ENCODE data around the gene ARL15. TPM values are rescaled to one million over a fixed set of nuclear protein-coding genes. Genes with fewer than 3 reads are reported as not detected.

Gene ARL15
- total and polyA plus RNA-seq, 4 donors, result 5.7 to 66.2 (median 14.9) TPM

- H3K36me3 ChIP-seq (ENCODE audit: control insufficient read depth in 4 of 4, insufficient read depth in 4 of 4, low read length in 4 of 4), result no peaks in the 10 kb centered on the region
- H3K4me1 ChIP-seq (ENCODE audit: control insufficient read depth in 5 of 5, insufficient read depth in 5 of 5, low read length in 5 of 5), result peaks cover 0 to 10% (median 0%) of the 10 kb centered on the region in 5 donors
- no peak overlapping the region for H3K27ac ChIP-seq (ENCODE audit: low read depth in 1 of 2, low read length in 1 of 2)
- peaks cover 0 to 4% (median under 1%) of the 10 kb centered on the region in 4 donors for H3K9me3 ChIP-seq (ENCODE audit: control insufficient read depth in 4 of 4, insufficient read depth in 3 of 4, low read length in 3 of 4)
- WGBS, 2 donors, result 89% methylated on average over 4 of the region's 4 CpGs
- no peak overlapping the region for H3K4me3 ChIP-seq
- DNase-seq, result no peak
- no peak for ATAC-seq (ENCODE audit: insufficient read depth, low FRiP score)
- H3K27me3 ChIP-seq (ENCODE audit: control insufficient read depth in 3 of 3, insufficient read depth in 3 of 3, low read length in 2 of 3), result no peaks in the 10 kb centered on the region
- H3K9ac ChIP-seq (ENCODE audit: insufficient read depth in 1 of 2, low read length in 2 of 2), result no peak overlapping the region
- no peak for TF ChIP-seq CTCF (IDR thresholded peaks at IDR 0.05; ENCODE audit: control extremely low read depth, extremely low read depth)
These were observed 35.0 kb downstream of the ARL15 start for GRCh38 chr5:54275361-54275760.

GRCh38 chr5:54274944-54275343 is 35.4 kb downstream of the ARL15 start:
- no peak overlapping the region for H3K27ac ChIP-seq (ENCODE audit: low read depth in 1 of 2, low read length in 1 of 2)
- no peak for TF ChIP-seq CTCF (IDR thresholded peaks at IDR 0.05; ENCODE audit: control extremely low read depth, extremely low read depth)
- ATAC-seq (ENCODE audit: insufficient read depth, low FRiP score) (no peak), DNase-seq (no peak)
- no peak overlapping the region for H3K9ac ChIP-seq (ENCODE audit: insufficient read depth in 1 of 2, low read length in 2 of 2)
- H3K4me1 ChIP-seq (ENCODE audit: control insufficient read depth in 5 of 5, insufficient read depth in 5 of 5, low read length in 5 of 5), result peaks cover 0 to 10% (median 0%) of the 10 kb centered on the region in 5 donors
- H3K27me3 ChIP-seq (ENCODE audit: control insufficient read depth in 3 of 3, insufficient read depth in 3 of 3, low read length in 2 of 3), result no peaks in the 10 kb centered on the region
- peaks cover 0 to 3% (median 0%) of the 10 kb centered on the region in 4 donors for H3K9me3 ChIP-seq (ENCODE audit: control insufficient read depth in 4 of 4, insufficient read depth in 3 of 4, low read length in 3 of 4)
- H3K36me3 ChIP-seq (ENCODE audit: control insufficient read depth in 4 of 4, insufficient read depth in 4 of 4, low read length in 4 of 4), result no peaks in the 10 kb centered on the region
- H3K4me3 ChIP-seq, result no peak overlapping the region
- WGBS, 2 donors, result 98 to 100% methylated on average over 2 of the region's 2 CpGs

- H3K27me3 ChIP-seq (ENCODE audit: control insufficient read depth in 3 of 3, insufficient read depth in 3 of 3, low read length in 2 of 3), result no peaks in the 10 kb centered on the region
- H3K4me3 ChIP-seq, result no peak overlapping the region
- H3K27ac ChIP-seq (ENCODE audit: low read depth in 1 of 2, low read length in 1 of 2), result no peak overlapping the region
- no peaks in the 10 kb centered on the region for H3K36me3 ChIP-seq (ENCODE audit: control insufficient read depth in 4 of 4, insufficient read depth in 4 of 4, low read length in 4 of 4)
- peaks cover 0 to 10% (median 0%) of the 10 kb centered on the region in 5 donors for H3K4me1 ChIP-seq (ENCODE audit: control insufficient read depth in 5 of 5, insufficient read depth in 5 of 5, low read length in 5 of 5)
- 91 to 92% methylated on average over 6 of the region's 6 CpGs for WGBS, 2 donors
- H3K9me3 ChIP-seq (ENCODE audit: control insufficient read depth in 4 of 4, insufficient read depth in 3 of 4, low read length in 3 of 4), result no peaks in the 10 kb centered on the region
- DNase-seq (no peak), ATAC-seq (ENCODE audit: insufficient read depth, low FRiP score) (no peak)
- no peak overlapping the region for H3K9ac ChIP-seq (ENCODE audit: insufficient read depth in 1 of 2, low read length in 2 of 2)
- TF ChIP-seq CTCF (IDR thresholded peaks at IDR 0.05; ENCODE audit: control extremely low read depth, extremely low read depth), result no peak
These were observed 36.7 kb downstream of the ARL15 start for GRCh38 chr5:54273715-54274114.

GRCh38 chr5:54272746-54273145 is 37.6 kb downstream of the ARL15 start:
- no peaks in the 10 kb centered on the region for H3K27me3 ChIP-seq (ENCODE audit: control insufficient read depth in 3 of 3, insufficient read depth in 3 of 3, low read length in 2 of 3)

More at GRCh38 chr5:54272746-54273145, 37.6 kb downstream of the ARL15 start:
- ATAC-seq (ENCODE audit: insufficient read depth, low FRiP score) (no peak), DNase-seq (no peak)
- H3K9ac ChIP-seq (ENCODE audit: insufficient read depth in 1 of 2, low read length in 2 of 2), result no peak overlapping the region
- H3K4me1 ChIP-seq (ENCODE audit: control insufficient read depth in 5 of 5, insufficient read depth in 5 of 5, low read length in 5 of 5), result peaks cover 0 to 3% (median 0%) of the 10 kb centered on the region in 5 donors
- H3K27ac ChIP-seq (ENCODE audit: low read depth in 1 of 2, low read length in 1 of 2), result no peak overlapping the region
- H3K9me3 ChIP-seq (ENCODE audit: control insufficient read depth in 4 of 4, insufficient read depth in 3 of 4, low read length in 3 of 4), result no peaks in the 10 kb centered on the region
- H3K36me3 ChIP-seq (ENCODE audit: control insufficient read depth in 4 of 4, insufficient read depth in 4 of 4, low read length in 4 of 4), result no peaks in the 10 kb centered on the region
- no peak for TF ChIP-seq CTCF (IDR thresholded peaks at IDR 0.05; ENCODE audit: control extremely low read depth, extremely low read depth)
- H3K4me3 ChIP-seq, result no peak overlapping the region
- 95 to 100% methylated on average over 1 of the region's 1 CpG for WGBS, 2 donors

Measured in lung (tissue), 12 donors.